HepG2 (cell line): ENCODE results near the gene ACOT13. TPM values are rescaled to one million over a fixed set of nuclear protein-coding genes. Genes with fewer than 3 reads are reported as not detected.

Source experiments
- BCL6 ChIP-seq: IDR thresholded peaks from 2 replicates; pipeline ENCODE4 v1.6.1; 2016; ENCODE audit warnings: missing genetic modification reagents, missing compliant biosample characterization
- JDP2 ChIP-seq: sonication (generic); formaldehyde crosslinking; IDR thresholded peaks from 2 replicates; pipeline ENCODE4 v1.8.1; 2022; ENCODE audit warnings: missing genetic modification reagents, borderline replicate concordance
- NFYC ChIP-seq: IDR thresholded peaks from 2 replicates; pipeline ENCODE4 v1.6.1; 2016; ENCODE audit warnings: missing genetic modification reagents, missing compliant biosample characterization
- PCBP1 ChIP-seq: fragments of 200-400 bp; formaldehyde crosslinking; IDR thresholded peaks from 2 replicates; pipeline ENCODE4 v1.6.1; 2017; ENCODE audit warnings: mild to moderate bottlenecking, low read depth, low read length, borderline replicate concordance
- SIX1 ChIP-seq: sonication (generic); formaldehyde crosslinking; IDR thresholded peaks from 2 replicates; pipeline ENCODE4 v1.4.0; 2020; ENCODE audit warnings: missing genetic modification reagents, borderline replicate concordance
- SNAI1 ChIP-seq: sonication (generic); formaldehyde crosslinking; IDR thresholded peaks from 2 replicates; pipeline ENCODE4 v1.5.0; 2020; ENCODE audit warnings: mild to moderate bottlenecking, missing genetic modification reagents, borderline replicate concordance
- TIGD3 ChIP-seq: sonication (generic); formaldehyde crosslinking; IDR thresholded peaks from 2 replicates; pipeline ENCODE4 v1.5.1; 2020; ENCODE audit warnings: mild to moderate bottlenecking, missing genetic modification reagents, borderline replicate concordance
- ZHX2 ChIP-seq, 2 experiments: sonication (generic) in 1 of 2; formaldehyde crosslinking in 1 of 2; IDR thresholded peaks; 2 replicates each; pipeline versions ENCODE4 v1.6.1 to v1.9.0; 2014 to 2022; ENCODE audit warnings: antibody characterized with exemption in 1 of 2, borderline replicate concordance in 1 of 2, inconsistent platforms in 1 of 2, low read depth in 1 of 2, missing genetic modification reagents in 1 of 2
- ZNF552 ChIP-seq: sonication (generic); formaldehyde crosslinking; IDR thresholded peaks from 2 replicates; pipeline ENCODE4 v1.9.0; 2022; ENCODE audit warnings: missing genetic modification reagents, mild to moderate bottlenecking, borderline replicate concordance
- polyA plus RNA-seq, 8 experiments: library from polyadenylated mRNA; depleted of rRNA in 3 of 8; stranded (reverse) in 7 of 8; unstranded in 1 of 8; fragments of >200 nt; fragmentation: Illumina TruSeq in 4 of 8; extraction: Trizol in 4 of 8; gene quantifications; 2 replicates each; pipeline versions ENCODE4 v1.2.1 to v1.2.3, GENCODE V29; 2011 to 2016; ENCODE audit warnings: low read depth in 4 of 8, missing spikeins in 1 of 8, mixed read lengths in 1 of 8; ENCODE audit not compliant: insufficient read depth in 1 of 8
- total RNA-seq, 5 experiments: library from RNA; depleted of rRNA; stranded (reverse); fragments of >200 nt; fragmentation: Illumina TruSeq; extraction: Trizol; gene quantifications; 2 replicates each; pipeline ENCODE4 v1.2.3, GENCODE V29; 2016; ENCODE audit warnings: low read depth in 1 of 5

ACOT13 gene
- total and polyA plus RNA-seq, 2 of the 13 experiments (the other 11 are each of a cell fraction or from before 2014, with no cell fraction given): 31.5 to 45.1 TPM

- TF ChIP-seq JDP2 (CRISPR knock-in tag) (no peak), SNAI1 (CRISPR knock-in tag) (no peak), SIX1 (peak; percentile 47), PCBP1 (peak; percentile 84), NFYC (CRISPR knock-in tag) (peak; percentile 79), BCL6 (CRISPR knock-in tag) (peak; percentile 59), ZHX2 (IDR thresholded peaks at IDR 0.05; ENCODE audit: low read depth) (peak; percentile 84), ZHX2 (CRISPR knock-in tag; IDR thresholded peaks at IDR 0.05; ENCODE audit: borderline replicate concordance) (peak; percentile 81; the same call in 1 of the 2 replicates), TIGD3 (CRISPR knock-in tag) (no peak), ZNF552 (CRISPR knock-in tag) (no peak; the same call in 1 of the 2 replicates)
Observed at GRCh38 chr6:24720604-24721460, 54.0 kb downstream of the ACOT13 start (continued).
